ENCODE results near the gene FRZB.

DNA sequence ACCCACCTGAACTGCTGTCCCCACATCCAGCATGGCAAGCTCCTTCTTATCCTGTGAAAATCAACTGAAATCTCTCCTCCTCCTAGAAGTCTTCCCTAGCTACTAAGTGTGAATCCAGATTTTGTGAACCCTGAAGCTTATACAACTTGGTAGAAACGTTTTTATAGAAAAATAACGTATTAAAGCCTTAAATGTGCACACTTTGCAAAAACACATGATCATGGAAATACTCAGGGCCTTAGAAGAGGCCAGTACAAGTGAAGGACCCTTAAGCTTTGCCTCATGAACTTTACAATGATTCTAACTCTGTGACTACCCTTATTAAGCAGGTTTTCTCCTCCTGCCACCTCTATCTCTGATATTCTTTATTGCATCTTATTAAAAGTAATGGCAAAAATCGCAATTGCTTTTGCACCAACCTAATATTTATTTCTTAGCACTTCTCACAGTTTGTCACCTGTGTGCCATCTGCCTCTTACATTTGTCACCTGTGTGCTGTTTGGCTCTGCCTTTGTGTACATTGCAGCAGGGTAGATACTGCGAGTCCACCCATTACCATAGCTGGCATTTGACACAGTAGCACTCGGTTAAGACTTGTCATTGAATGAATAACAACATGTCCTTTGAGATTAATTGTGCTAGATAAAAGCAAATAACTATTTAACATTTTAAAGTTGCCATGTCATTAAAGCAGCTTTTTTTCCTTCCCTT is 42.2 kb downstream of the FRZB start:
- TF ChIP-seq CTCF (IDR thresholded peaks at IDR 0.05; ENCODE audit: low read length) (no peak), EZH2phosphoT487 (IDR thresholded peaks at IDR 0.05; ENCODE audit: low read length) (no peak), EZH2 (optimal IDR thresholded peaks at IDR 0.05; ENCODE audit: low read depth, low read length) (no peak)
